Tibial artery (tissue), 4 donors: ENCODE results near the gene EVA1C.
A peak's percentile ranks its signal among the peaks of the same experiment; 100 is the strongest.
"Not testable (repeated sequence)": the region's sequence is repeated elsewhere in the genome, so short reads cannot be mapped to it uniquely, and the experiment has no call there.

Experiments
- DNase-seq, 2 donors: peaks; one replicate each; pipeline ENCODE4 v3.0.0-alpha.2; 2019
- H3K27ac ChIP-seq, 2 donors: fragments of 200-600 bp; sonication (generic) in 1 of 2; 1 replicate in 1 of 2; 2 replicates in 1 of 2; pipeline ENCODE4 v1.5.1; 2018 to 2019; ENCODE audit warnings: mild to moderate bottlenecking in 1 of 2
- H3K27me3 ChIP-seq, 2 donors: fragments of 200-600 bp; sonication (generic) in 1 of 2; one replicate each; pipeline versions ENCODE4 v1.5.1 to v1.6.0; 2016 to 2019
- H3K36me3 ChIP-seq, 3 donors: fragments of 200-600 bp; sonication (generic) in 2 of 3; one replicate each; pipeline ENCODE4 v1.5.1; 2016 to 2019; ENCODE audit warnings: mild to moderate bottlenecking in 2 of 3
- H3K4me1 ChIP-seq, 4 donors: fragments of 200-600 bp; sonication (generic) in 2 of 4; 1 replicate in 3 of 4; 2 replicates in 1 of 4; pipeline ENCODE4 v1.5.1; 2016 to 2019
- H3K4me3 ChIP-seq, 2 donors: fragments of 200-600 bp; sonication (generic) in 1 of 2; 1 replicate in 1 of 2; 2 replicates in 1 of 2; pipeline ENCODE4 v1.5.1; 2018 to 2019; ENCODE audit warnings: mild to moderate bottlenecking in 2 of 2
- H3K9me3 ChIP-seq, 3 donors: fragments of 200-600 bp; sonication (generic) in 1 of 3; one replicate each; pipeline ENCODE4 v1.5.1; 2016 to 2019
- CTCF ChIP-seq, 2 experiments: fragments of 200-600 bp in 1 of 2; fragments of 450-650 bp in 1 of 2; IDR thresholded peaks; one replicate each; pipeline ENCODE4 v1.5.1; 2017 to 2019; ENCODE audit warnings: antibody characterized with exemption in 2 of 2, mild to moderate bottlenecking in 1 of 2, moderate library complexity in 1 of 2
- intact Hi-C: fragments of 100-400 bp; cut with DNase I; formaldehyde crosslinking; loops from one replicate; pipeline ENCODE4 v1.15.0; 2023; ENCODE audit warnings: low total_unique reads

The EVA1C gene

GRCh38 chr21:32442566-32443318 lies 30.2 kb downstream of the EVA1C start:
- intact Hi-C loops, result no loop called here
- TF ChIP-seq CTCF (IDR thresholded peaks at IDR 0.05), result no peak
- Histone ChIP-seq H3K4me1 (peaks cover 0 to under 1% (median 0%) of the 10 kb centered on the region in 4 donors), H3K36me3 (peaks cover 0 to 15% (median 0%) of the 10 kb centered on the region in 3 donors), H3K27ac (no peak overlapping the region), H3K9me3 (no peaks in the 10 kb centered on the region), H3K27me3 (no peaks in the 10 kb centered on the region), H3K4me3 (no peak overlapping the region)
- no peak for DNase-seq

GRCh38 chr21:32445101-32445500 lies 32.6 kb downstream of the EVA1C start:
- H3K4me1 ChIP-seq, result peaks cover 0 to 9% (median 0%) of the 10 kb centered on the region in 4 donors
- no peak overlapping the region for H3K27ac ChIP-seq
- no peak overlapping the region for H3K4me3 ChIP-seq
- intact Hi-C loops, result no loop called here
- H3K36me3 ChIP-seq, result peaks cover 0 to 15% (median 0%) of the 10 kb centered on the region in 3 donors
- H3K27me3 ChIP-seq, result no peaks in the 10 kb centered on the region
- H3K9me3 ChIP-seq, result no peaks in the 10 kb centered on the region
- no peak for TF ChIP-seq CTCF (IDR thresholded peaks at IDR 0.05)
- no peak for DNase-seq

- H3K36me3 ChIP-seq, H3K4me3 ChIP-seq, DNase-seq, H3K9me3 ChIP-seq, H3K27ac ChIP-seq, H3K27me3 ChIP-seq, intact Hi-C loops: not testable (repeated sequence)
- peaks cover 0 to 22% (median 9%) of the 10 kb centered on the region in 4 donors for H3K4me1 ChIP-seq
Observed at GRCh38 chr21:32446440-32446839, 33.9 kb downstream of the EVA1C start.

GRCh38 chr21:32447224-32447623 lies 34.7 kb downstream of the EVA1C start:
- no peak for DNase-seq
- peaks cover 0 to 9% (median 0%) of the 10 kb centered on the region in 3 donors for H3K36me3 ChIP-seq
- H3K27ac ChIP-seq, result no peak overlapping the region
- TF ChIP-seq CTCF (IDR thresholded peaks at IDR 0.05), result no peak
- intact Hi-C loops, result no loop called here
- H3K4me3 ChIP-seq, result no peak overlapping the region
- peaks cover 0 to 30% (median 14%) of the 10 kb centered on the region in 4 donors for H3K4me1 ChIP-seq
- H3K9me3 ChIP-seq, result no peaks in the 10 kb centered on the region
- no peaks in the 10 kb centered on the region for H3K27me3 ChIP-seq

GRCh38 chr21:32448803-32449594 lies 36.5 kb downstream of the EVA1C start:
- H3K4me1 ChIP-seq, result peaks cover 0 to 33% (median 15%) of the 10 kb centered on the region in 4 donors
- intact Hi-C loops, result no loop called here
- H3K36me3 ChIP-seq, result peaks cover 0 to 5% (median 5%) of the 10 kb centered on the region in 3 donors
- no peaks in the 10 kb centered on the region for H3K9me3 ChIP-seq
- no peak overlapping the region for H3K27ac ChIP-seq
- no peak for DNase-seq
- no peaks in the 10 kb centered on the region for H3K27me3 ChIP-seq
- TF ChIP-seq CTCF (IDR thresholded peaks at IDR 0.05), result no peak
- no peak overlapping the region for H3K4me3 ChIP-seq

GRCh38 chr21:32450881-32451701 lies 38.6 kb downstream of the EVA1C start:
- peak; percentile 33 to 79 for DNase-seq
- H3K9me3 ChIP-seq, H3K27me3 ChIP-seq, intact Hi-C loops, H3K4me3 ChIP-seq: not testable (repeated sequence)
- H3K4me1 ChIP-seq, result peaks cover 0 to 40% (median 16%) of the 10 kb centered on the region in 4 donors
- H3K27ac ChIP-seq, result peak overlapping the region; percentile 68 to 70
- H3K36me3 ChIP-seq, result peaks cover 6 to 16% (median 7%) of the 10 kb centered on the region in 3 donors

- H3K27me3 ChIP-seq, H3K4me3 ChIP-seq, DNase-seq, H3K9me3 ChIP-seq, intact Hi-C loops: not testable (repeated sequence)
- Histone ChIP-seq H3K4me1 (peaks cover 0 to 51% (median 27%) of the 10 kb centered on the region in 4 donors), H3K27ac (peak overlapping the region; percentile 68 to 70), H3K36me3 (peaks cover 6 to 16% (median 7%) of the 10 kb centered on the region in 3 donors)
Observed at GRCh38 chr21:32452191-32452590, 39.7 kb downstream of the EVA1C start.
